Measurements from ENCODE around the gene KCNJ18. TPM values are rescaled to one million over a fixed set of nuclear protein-coding genes. Genes with fewer than 3 reads are reported as not detected.
A peak's percentile ranks its signal among the peaks of the same experiment; 100 is the strongest.
"Not testable (repeated sequence)": the region's sequence is repeated elsewhere in the genome, so short reads cannot be mapped to it uniquely, and the experiment has no call there.

Gene KCNJ18
- polyA plus RNA-seq, 5 donors: not detected

GRCh38 chr17:21702940-21703640, 10.8 kb downstream of the KCNJ18 start:
- not testable (repeated sequence) for DNase-seq

GRCh38 chr17:21703891-21704872, 11.9 kb downstream of the KCNJ18 start:
- not testable (repeated sequence) for DNase-seq

GRCh38 chr17:21705021-21705601, 12.8 kb downstream of the KCNJ18 start:
- no peak for DNase-seq

- not testable (repeated sequence) for DNase-seq
Observed at GRCh38 chr17:21705746-21706145, 13.4 kb downstream of the KCNJ18 start.

GRCh38 chr17:21706546-21706945, 14.2 kb downstream of the KCNJ18 start:
- not testable (repeated sequence) for DNase-seq

- not testable (repeated sequence) for DNase-seq
Observed at GRCh38 chr17:21707131-21707530, 14.8 kb downstream of the KCNJ18 start.

- not testable (repeated sequence) for DNase-seq
Observed at GRCh38 chr17:21707711-21708611, 15.6 kb downstream of the KCNJ18 start.

GRCh38 chr17:21708612-21709535, 16.6 kb downstream of the KCNJ18 start:
- DNase-seq: not testable (repeated sequence)

GRCh38 chr17:21709994-21710393, 17.7 kb downstream of the KCNJ18 start:
- not testable (repeated sequence) for DNase-seq

- not testable (repeated sequence) for DNase-seq
Observed at GRCh38 chr17:21710486-21710885, 18.2 kb downstream of the KCNJ18 start.

- no peak for DNase-seq
Observed at GRCh38 chr17:21711182-21711581, 18.9 kb downstream of the KCNJ18 start.

- DNase-seq: not testable (repeated sequence)
Observed at GRCh38 chr17:21713020-21713419, 20.7 kb downstream of the KCNJ18 start.

GRCh38 chr17:21713631-21714030, 21.3 kb downstream of the KCNJ18 start:
- DNase-seq: not testable (repeated sequence)

GRCh38 chr17:21714676-21715075, 22.4 kb downstream of the KCNJ18 start:
- DNase-seq: peak; percentile 16 to 50

GRCh38 chr17:21715877-21716276, 23.6 kb downstream of the KCNJ18 start:
- not testable (repeated sequence) for DNase-seq

- DNase-seq: not testable (repeated sequence)
Observed at GRCh38 chr17:21718971-21719370, 26.6 kb downstream of the KCNJ18 start.

GRCh38 chr17:21719511-21720226, 27.3 kb downstream of the KCNJ18 start:
- DNase-seq: not testable (repeated sequence)

- not testable (repeated sequence) for DNase-seq
Observed at GRCh38 chr17:21720566-21720965, 28.2 kb downstream of the KCNJ18 start.

- not testable (repeated sequence) for DNase-seq
Observed at GRCh38 chr17:21722268-21722667, 29.9 kb downstream of the KCNJ18 start.

Measured in right lung (tissue), 5 donors.